Astrocyte of the cerebellum (primary cell): Measurements from ENCODE around the gene GDI2.

ENCODE experiments used
- DNase-seq: peaks from one replicate; pipeline ENCODE4 v3.0.0-alpha.2; 2011; ENCODE audit warnings: low read depth
- H3K4me3 ChIP-seq: 2 replicates; pipeline ENCODE4 v1.5.1; 2011; ENCODE audit warnings: mild to moderate bottlenecking, low read depth, low read length, moderate library complexity
- in situ Hi-C: cut with HindIII; loops from 2 replicates; pipeline ENCODE4 v1.10.0; 2017; ENCODE audit warnings: low sequenced_read_pairs
- TF ChIP-seq, protein P1 (sequence below): IDR thresholded peaks from 2 replicates; pipeline ENCODE4 v1.5.1; 2012; ENCODE audit warnings: low read length, low read depth, moderate library complexity, mild to moderate bottlenecking; ENCODE audit errors: missing control alignments

GDI2 gene

DNA sequence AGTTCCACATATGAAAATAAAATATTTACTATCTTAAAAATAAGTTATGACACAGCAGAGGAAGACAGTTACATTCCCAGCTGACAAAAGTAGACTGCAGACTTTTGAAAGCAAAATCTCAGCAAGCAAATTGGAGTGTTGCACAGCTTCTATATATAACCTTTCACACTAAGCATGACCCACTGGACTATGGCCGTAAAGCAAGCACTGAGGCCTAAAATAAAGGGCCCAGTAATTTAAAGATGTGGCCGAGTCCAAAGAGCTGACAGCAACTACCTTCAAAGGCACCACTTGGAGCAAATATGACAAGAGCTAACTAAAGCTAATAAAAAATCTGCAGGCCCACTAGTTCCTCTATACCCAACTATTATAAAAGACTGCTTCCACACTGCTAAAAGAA lies 6.5 kb downstream of the GDI2 start:
- in situ Hi-C loops: no loop called here
- no peak for DNase-seq
- TF ChIP-seq, protein P1, sequence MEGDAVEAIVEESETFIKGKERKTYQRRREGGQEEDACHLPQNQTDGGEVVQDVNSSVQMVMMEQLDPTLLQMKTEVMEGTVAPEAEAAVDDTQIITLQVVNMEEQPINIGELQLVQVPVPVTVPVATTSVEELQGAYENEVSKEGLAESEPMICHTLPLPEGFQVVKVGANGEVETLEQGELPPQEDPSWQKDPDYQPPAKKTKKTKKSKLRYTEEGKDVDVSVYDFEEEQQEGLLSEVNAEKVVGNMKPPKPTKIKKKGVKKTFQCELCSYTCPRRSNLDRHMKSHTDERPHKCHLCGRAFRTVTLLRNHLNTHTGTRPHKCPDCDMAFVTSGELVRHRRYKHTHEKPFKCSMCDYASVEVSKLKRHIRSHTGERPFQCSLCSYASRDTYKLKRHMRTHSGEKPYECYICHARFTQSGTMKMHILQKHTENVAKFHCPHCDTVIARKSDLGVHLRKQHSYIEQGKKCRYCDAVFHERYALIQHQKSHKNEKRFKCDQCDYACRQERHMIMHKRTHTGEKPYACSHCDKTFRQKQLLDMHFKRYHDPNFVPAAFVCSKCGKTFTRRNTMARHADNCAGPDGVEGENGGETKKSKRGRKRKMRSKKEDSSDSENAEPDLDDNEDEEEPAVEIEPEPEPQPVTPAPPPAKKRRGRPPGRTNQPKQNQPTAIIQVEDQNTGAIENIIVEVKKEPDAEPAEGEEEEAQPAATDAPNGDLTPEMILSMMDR: no peak
- no peak overlapping the region for H3K4me3 ChIP-seq

DNA sequence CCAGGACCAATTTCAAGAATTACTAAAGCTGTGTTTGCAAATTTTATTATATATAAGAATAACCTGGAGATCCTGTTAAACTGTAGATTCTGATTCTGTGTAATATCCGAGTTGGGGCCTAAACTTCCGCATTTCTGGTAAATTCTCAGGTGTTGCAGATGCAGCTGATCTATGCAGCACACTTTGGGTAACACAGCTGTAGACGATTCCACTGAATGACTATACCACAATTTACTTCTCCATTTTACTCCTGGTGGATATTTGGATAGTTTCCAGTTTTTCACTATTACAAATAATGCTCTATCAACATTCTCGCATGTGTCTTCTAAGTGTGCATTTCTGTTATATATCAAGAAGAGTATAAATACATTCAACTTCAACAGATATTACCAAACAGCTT lies 7.5 kb downstream of the GDI2 start:
- no peak overlapping the region for H3K4me3 ChIP-seq
- in situ Hi-C loops: no loop called here
- DNase-seq: no peak
- TF ChIP-seq, protein P1: no peak

DNA sequence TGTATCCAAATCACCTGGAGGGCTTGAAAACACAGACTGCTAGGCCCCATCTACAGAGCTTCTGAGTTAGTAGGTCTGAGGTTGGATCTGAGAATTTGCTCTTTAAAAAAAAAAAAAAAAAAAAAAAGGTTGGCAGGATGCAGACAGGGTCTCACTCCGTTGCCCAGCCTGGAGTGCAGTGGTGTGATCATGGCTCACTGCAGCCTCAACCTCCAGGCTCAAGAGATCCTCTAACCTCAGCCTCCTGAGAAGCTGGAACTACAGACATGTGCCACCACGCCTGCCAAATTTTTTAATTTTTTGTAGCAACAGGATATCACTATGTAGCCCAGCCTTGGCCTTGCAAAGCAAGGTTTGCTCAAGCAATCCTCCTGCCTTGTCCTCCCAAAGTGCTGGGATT lies 8.0 kb downstream of the GDI2 start:
- no peak overlapping the region for H3K4me3 ChIP-seq
- TF ChIP-seq, protein P1: no peak
- DNase-seq: no peak
- in situ Hi-C loops: no loop called here

DNA sequence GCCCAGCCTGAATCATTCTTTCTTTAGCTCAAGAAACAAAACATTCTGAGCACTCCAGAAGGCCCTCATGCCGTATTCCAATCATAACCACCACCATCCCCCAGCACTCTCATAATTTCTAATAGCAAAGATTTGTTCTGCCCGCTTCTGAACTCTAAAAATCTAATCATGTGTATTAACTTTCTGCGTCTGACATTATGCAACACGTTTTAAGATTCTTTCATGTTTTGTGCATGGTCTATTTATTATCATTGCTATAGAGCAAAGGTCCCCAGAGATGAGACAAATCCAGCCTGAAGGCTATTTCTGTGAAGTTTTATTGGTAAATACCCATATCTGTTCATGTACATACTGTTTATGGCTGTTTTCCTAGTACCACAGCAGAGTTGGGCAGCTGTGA lies 8.8 kb downstream of the GDI2 start:
- TF ChIP-seq, protein P1: no peak
- DNase-seq: no peak
- in situ Hi-C loops: no loop called here
- H3K4me3 ChIP-seq: no peak overlapping the region

DNA sequence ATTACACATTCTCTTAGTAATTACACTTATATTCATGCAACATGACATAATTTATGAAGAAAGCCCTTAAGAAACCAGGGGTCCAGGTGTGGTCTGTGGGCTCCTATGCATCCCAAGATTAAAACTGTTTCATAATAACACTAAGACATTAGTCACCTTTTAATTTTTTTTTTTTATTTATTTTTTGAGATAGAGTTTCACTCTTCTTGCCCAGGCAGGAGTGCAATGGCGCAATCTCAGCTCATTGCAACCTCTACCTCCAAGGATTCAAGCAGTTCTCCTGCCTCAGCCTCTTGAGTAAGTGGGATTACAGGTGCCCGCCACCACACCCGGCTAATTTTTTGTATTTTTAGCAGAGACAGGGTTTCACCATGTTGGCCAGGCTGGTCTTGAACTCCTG lies 12.5 kb downstream of the GDI2 start:
- in situ Hi-C loops: no loop called here

DNA sequence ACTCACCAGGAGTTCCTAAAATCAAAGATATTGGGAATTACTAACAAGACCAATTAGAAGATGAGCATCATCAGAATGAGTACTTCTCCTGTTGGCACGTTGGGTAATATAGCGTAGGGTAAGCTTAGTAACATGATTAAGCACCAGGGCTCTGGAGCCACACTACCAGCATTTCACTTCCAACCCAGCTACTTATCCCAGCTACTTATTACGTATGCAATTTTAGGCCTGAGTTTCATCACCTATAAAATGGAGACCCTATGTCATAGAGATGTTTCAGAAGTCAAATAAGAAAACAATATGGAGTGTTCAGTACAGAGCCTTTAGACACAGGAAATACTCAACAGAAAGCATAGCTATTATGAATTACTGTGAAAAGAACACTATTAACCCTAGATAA lies 19.0 kb downstream of the GDI2 start:
- TF ChIP-seq, protein P1: no peak
- DNase-seq: no peak
- H3K4me3 ChIP-seq: no peak overlapping the region
- in situ Hi-C loops: no loop called here

More for the DNA sequence above, 12.5 kb downstream of the GDI2 start:
- no peak overlapping the region for H3K4me3 ChIP-seq
- TF ChIP-seq, protein P1: no peak
- no peak for DNase-seq

DNA sequence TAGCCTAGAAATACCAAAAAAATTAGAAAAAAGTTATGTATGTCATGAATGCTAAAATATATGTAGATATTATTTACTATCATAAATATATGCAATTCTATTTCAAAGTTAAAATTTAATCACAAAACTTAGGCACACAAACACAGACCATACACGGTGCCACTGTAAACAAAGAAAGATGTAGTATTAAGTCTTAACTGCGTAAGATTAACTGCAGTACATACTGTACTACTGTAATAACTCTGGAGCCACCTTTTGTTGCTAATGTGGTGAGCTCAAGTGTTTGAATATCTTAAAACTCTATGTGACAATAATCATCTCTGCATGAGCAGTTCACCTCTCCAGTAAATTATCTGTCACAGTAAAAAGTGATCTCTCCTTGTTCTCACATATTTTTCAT lies 23.6 kb downstream of the GDI2 start:
- in situ Hi-C loops: no loop called here
- no peak for DNase-seq
- TF ChIP-seq, protein P1: no peak
- H3K4me3 ChIP-seq: no peak overlapping the region
